HepG2 (cell line): ENCODE measurements around the gene SCYGR6. TPM values are rescaled to one million over a fixed set of nuclear protein-coding genes. Genes with fewer than 3 reads are reported as not detected.

Experiments used
- ATF2 ChIP-seq: sonication (generic); formaldehyde crosslinking; IDR thresholded peaks from 2 replicates; pipeline ENCODE4 v1.4.0; 2020; ENCODE audit warnings: missing genetic modification reagents
- ESRRA ChIP-seq: sonication (generic); formaldehyde crosslinking; IDR thresholded peaks from 2 replicates; pipeline ENCODE4 v1.5.1; 2020; ENCODE audit warnings: mild to moderate bottlenecking, low read depth, missing genetic modification reagents
- MBD4 ChIP-seq: IDR thresholded peaks from 2 replicates; pipeline ENCODE4 v1.6.1; 2012; ENCODE audit warnings: low read length, inconsistent platforms, borderline replicate concordance
- MXD1 ChIP-seq: sonication (generic); formaldehyde crosslinking; IDR thresholded peaks from 2 replicates; pipeline ENCODE4 v1.4.0; 2020; ENCODE audit warnings: mild to moderate bottlenecking, missing genetic modification reagents
- NR1H2 ChIP-seq: sonication (generic); formaldehyde crosslinking; IDR thresholded peaks from 2 replicates; pipeline ENCODE4 v1.8.1; 2022; ENCODE audit warnings: low read depth, missing genetic modification reagents, borderline replicate concordance
- POGK ChIP-seq: sonication (generic); formaldehyde crosslinking; conservative IDR thresholded peaks from 2 replicates; pipeline ENCODE4 v1.8.0; 2022; ENCODE audit warnings: mild to moderate bottlenecking, moderate library complexity, missing genetic modification reagents
- POLR2AphosphoS5 ChIP-seq: IDR thresholded peaks from 2 replicates; pipeline ENCODE4 v1.6.1; 2012; ENCODE audit warnings: low read depth, low read length
- SRSF9 ChIP-seq: fragments of 200-400 bp; formaldehyde crosslinking; IDR thresholded peaks from 2 replicates; pipeline ENCODE4 v1.6.1; 2018; ENCODE audit warnings: borderline replicate concordance, mild to moderate bottlenecking, low read depth, low read length; ENCODE audit not compliant: insufficient read depth, poor library complexity, severe bottlenecking
- ZBTB33 ChIP-seq: sonication (generic); formaldehyde crosslinking; IDR thresholded peaks from 2 replicates; pipeline ENCODE4 v1.4.0; 2020; ENCODE audit warnings: missing genetic modification reagents
- ZFP37 ChIP-seq: sonication (generic); formaldehyde crosslinking; IDR thresholded peaks from 2 replicates; pipeline ENCODE4 v1.4.0; 2020; ENCODE audit warnings: missing genetic modification reagents, borderline replicate concordance
- ZFY ChIP-seq: sonication (generic); formaldehyde crosslinking; IDR thresholded peaks from 2 replicates; pipeline ENCODE4 v1.4.0; 2020; ENCODE audit warnings: missing genetic modification reagents
- ZNF275 ChIP-seq: sonication (generic); formaldehyde crosslinking; IDR thresholded peaks from 2 replicates; pipeline ENCODE4 v1.8.0; 2022; ENCODE audit warnings: missing genetic modification reagents, mild to moderate bottlenecking, inconsistent platforms, borderline replicate concordance
- ZNF580 ChIP-seq: IDR thresholded peaks from 2 replicates; pipeline ENCODE4 v1.6.1; 2016; ENCODE audit warnings: low read depth, borderline replicate concordance
- ZNF589 ChIP-seq: sonication (generic); formaldehyde crosslinking; conservative IDR thresholded peaks from 2 replicates; pipeline ENCODE4 v1.8.0; 2022; ENCODE audit warnings: mild to moderate bottlenecking, moderate library complexity, missing genetic modification reagents
- ZNF7 ChIP-seq: IDR thresholded peaks from 2 replicates; pipeline ENCODE4 v1.6.1; 2016; ENCODE audit warnings: missing biosample characterization, missing genetic modification reagents
- ZNF713 ChIP-seq: sonication (generic); formaldehyde crosslinking; IDR thresholded peaks from 2 replicates; pipeline ENCODE4 v1.4.0; 2020; ENCODE audit warnings: mild to moderate bottlenecking, missing genetic modification reagents
- ZNF724P ChIP-seq: sonication (generic); formaldehyde crosslinking; IDR thresholded peaks from 2 replicates; pipeline ENCODE4 v1.8.0; 2022; ENCODE audit warnings: missing genetic modification reagents, borderline replicate concordance
- ZNF792 ChIP-seq: IDR thresholded peaks from 2 replicates; pipeline ENCODE4 v1.6.1; 2016
- ZSCAN12 ChIP-seq: sonication (generic); formaldehyde crosslinking; IDR thresholded peaks from 2 replicates; pipeline ENCODE4 v1.9.0; 2021; ENCODE audit warnings: mild to moderate bottlenecking, missing genetic modification reagents
- ZSCAN25 ChIP-seq: sonication (generic); formaldehyde crosslinking; IDR thresholded peaks from 2 replicates; pipeline ENCODE4 v1.8.0; 2022; ENCODE audit warnings: mild to moderate bottlenecking, missing genetic modification reagents
- polyA plus RNA-seq, 8 experiments: library from polyadenylated mRNA; depleted of rRNA in 3 of 8; stranded (reverse) in 7 of 8; unstranded in 1 of 8; fragments of >200 nt; fragmentation: Illumina TruSeq in 4 of 8; extraction: Trizol in 4 of 8; gene quantifications; 2 replicates each; pipeline versions ENCODE4 v1.2.1 to v1.2.3, GENCODE V29; 2011 to 2016; ENCODE audit warnings: low read depth in 4 of 8, missing spikeins in 1 of 8, mixed read lengths in 1 of 8; ENCODE audit not compliant: insufficient read depth in 1 of 8
- total RNA-seq, 5 experiments: library from RNA; depleted of rRNA; stranded (reverse); fragments of >200 nt; fragmentation: Illumina TruSeq; extraction: Trizol; gene quantifications; 2 replicates each; pipeline ENCODE4 v1.2.3, GENCODE V29; 2016; ENCODE audit warnings: low read depth in 1 of 5
- TF ChIP-seq, protein P1 (sequence below): sonication (generic); formaldehyde crosslinking; IDR thresholded peaks from 2 replicates; pipeline ENCODE4 v1.4.0; 2020; ENCODE audit warnings: mild to moderate bottlenecking, missing genetic modification reagents

SCYGR6 gene
- total and polyA plus RNA-seq, 2 of the 13 experiments (the other 11 are each of a cell fraction or from before 2014, with no cell fraction given) = not detected

DNA sequence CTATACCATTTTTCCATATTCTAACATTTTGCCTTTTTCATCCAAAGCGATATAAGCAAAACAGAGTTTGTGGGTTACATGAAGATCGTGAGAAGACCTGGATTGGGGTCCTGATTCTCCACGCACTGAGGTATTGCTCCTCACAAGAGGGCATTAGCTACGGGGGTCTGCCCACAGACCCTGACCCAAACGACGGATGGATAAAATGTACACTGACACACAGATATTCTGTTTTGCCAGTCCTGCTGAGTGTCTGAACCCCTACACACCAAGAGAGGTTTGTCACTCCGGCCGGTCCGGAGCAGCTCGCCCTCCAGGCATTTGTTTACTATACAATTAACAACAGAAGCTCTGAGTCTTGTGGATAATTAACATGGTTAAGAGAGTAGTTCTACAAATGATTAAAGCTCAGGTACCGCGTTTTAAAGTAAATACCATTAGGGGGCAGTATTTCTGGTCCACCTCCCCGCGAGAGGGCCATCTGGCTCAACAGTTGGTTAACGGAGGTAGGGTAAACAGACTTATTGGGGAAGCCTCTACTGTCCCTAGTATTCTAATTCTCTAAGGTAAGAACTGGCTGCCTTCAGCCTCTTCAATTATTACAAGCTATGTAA, 49.6 kb upstream of the SCYGR6 start (continued):
- TF ChIP-seq ZNF275 (CRISPR knock-in tag) = no peak
- no peak for TF ChIP-seq ZSCAN12 (CRISPR knock-in tag)
- TF ChIP-seq SRSF9 = no peak
- TF ChIP-seq ATF2 = no peak
- no peak for TF ChIP-seq POGK (CRISPR knock-in tag)
- no peak for TF ChIP-seq ZNF792 (CRISPR knock-in tag)
- no peak for TF ChIP-seq MBD4
- no peak for TF ChIP-seq ZFP37 (CRISPR knock-in tag)
- TF ChIP-seq, protein P1, sequence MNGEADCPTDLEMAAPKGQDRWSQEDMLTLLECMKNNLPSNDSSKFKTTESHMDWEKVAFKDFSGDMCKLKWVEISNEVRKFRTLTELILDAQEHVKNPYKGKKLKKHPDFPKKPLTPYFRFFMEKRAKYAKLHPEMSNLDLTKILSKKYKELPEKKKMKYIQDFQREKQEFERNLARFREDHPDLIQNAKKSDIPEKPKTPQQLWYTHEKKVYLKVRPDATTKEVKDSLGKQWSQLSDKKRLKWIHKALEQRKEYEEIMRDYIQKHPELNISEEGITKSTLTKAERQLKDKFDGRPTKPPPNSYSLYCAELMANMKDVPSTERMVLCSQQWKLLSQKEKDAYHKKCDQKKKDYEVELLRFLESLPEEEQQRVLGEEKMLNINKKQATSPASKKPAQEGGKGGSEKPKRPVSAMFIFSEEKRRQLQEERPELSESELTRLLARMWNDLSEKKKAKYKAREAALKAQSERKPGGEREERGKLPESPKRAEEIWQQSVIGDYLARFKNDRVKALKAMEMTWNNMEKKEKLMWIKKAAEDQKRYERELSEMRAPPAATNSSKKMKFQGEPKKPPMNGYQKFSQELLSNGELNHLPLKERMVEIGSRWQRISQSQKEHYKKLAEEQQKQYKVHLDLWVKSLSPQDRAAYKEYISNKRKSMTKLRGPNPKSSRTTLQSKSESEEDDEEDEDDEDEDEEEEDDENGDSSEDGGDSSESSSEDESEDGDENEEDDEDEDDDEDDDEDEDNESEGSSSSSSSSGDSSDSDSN (CRISPR knock-in tag) = no peak
- no peak for TF ChIP-seq MXD1 (CRISPR knock-in tag)
- TF ChIP-seq ZNF724P = no peak
- no peak for TF ChIP-seq ZNF589 (CRISPR knock-in tag)
- TF ChIP-seq ESRRA (CRISPR knock-in tag) = no peak
- no peak for TF ChIP-seq ZNF713 (CRISPR knock-in tag)
- TF ChIP-seq ZFY = no peak
- TF ChIP-seq NR1H2 (CRISPR knock-in tag) = no peak
- no peak for TF ChIP-seq ZBTB33
- TF ChIP-seq ZSCAN25 = 0 out of 2 replicates have a peak, but pooled peaks have one; percentile 44
- no peak for TF ChIP-seq ZNF7 (CRISPR knock-in tag)
- TF ChIP-seq POLR2AphosphoS5 = no peak
- TF ChIP-seq ZNF580 (CRISPR knock-in tag) = no peak
